ENCODE measurements around the gene LRRC7.

LRRC7 gene

GRCh38 chr1:70109241-70109640, 541.5 kb downstream of the LRRC7 start:
- DNase-seq, result no peak

GRCh38 chr1:70112838-70113237, 545.1 kb downstream of the LRRC7 start:
- DNase-seq, result no peak

DNA sequence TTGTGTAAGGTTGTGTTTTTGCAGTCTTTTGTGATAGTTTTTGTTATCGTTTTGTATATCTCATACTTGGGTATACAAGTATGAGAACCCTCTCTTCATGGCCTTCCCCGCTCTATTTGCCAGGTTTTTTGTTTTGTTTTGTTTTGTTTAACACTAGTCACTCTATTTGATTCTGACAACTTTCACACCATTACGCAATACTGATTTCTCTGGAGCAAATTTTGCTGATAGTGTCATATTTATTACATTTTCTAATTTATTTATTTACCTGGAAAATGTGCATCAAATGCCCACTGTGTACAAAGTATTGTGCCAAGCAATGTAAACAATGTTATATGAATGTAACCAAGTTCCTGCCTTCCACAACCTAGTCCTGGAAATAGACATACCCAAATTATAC, 547.6 kb downstream of the LRRC7 start:
- no peak for DNase-seq

DNA sequence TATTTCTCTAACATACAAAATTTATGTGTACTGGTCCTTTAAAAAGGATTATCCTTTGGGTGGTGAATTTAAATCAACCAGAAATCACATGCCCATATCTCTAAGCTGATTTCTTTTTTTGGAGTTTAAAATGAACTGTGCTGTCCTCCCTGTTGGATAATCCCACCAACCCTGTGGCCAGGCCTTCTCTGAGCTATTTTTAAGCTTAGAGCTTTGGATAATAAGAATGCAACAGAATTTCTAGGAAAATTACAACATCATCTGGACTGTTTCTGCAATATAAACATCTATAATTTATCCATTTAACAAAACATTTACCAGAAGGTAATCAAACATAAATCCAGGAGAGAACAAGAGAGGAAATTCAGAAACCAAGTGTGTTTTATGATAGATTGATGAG, 549.3 kb downstream of the LRRC7 start:
- DNase-seq, result no peak

DNA sequence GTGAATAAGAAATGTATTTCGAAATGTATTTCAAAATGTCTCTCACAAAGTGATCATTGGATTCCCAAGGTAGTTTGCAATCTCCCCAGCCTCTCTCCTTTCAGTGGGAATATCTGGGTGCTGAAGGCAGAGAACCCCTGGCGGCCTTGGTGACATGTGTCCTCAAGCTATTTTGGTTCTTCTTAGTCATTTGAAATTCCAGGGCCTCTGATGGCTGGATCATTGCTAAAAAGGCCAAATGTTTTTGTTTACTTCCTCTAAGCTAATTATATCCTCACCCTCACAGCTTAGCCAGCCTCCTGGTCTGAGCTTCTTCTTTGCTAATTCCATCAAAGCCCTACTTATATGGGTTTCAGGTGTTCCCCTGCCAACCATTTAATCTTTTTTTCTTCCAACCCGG, 566.4 kb downstream of the LRRC7 start:
- no peak for DNase-seq

GRCh38 chr1:70140343-70140742, 572.6 kb downstream of the LRRC7 start:
- peak in 1 of 2 donors; percentile 46 for DNase-seq

DNA sequence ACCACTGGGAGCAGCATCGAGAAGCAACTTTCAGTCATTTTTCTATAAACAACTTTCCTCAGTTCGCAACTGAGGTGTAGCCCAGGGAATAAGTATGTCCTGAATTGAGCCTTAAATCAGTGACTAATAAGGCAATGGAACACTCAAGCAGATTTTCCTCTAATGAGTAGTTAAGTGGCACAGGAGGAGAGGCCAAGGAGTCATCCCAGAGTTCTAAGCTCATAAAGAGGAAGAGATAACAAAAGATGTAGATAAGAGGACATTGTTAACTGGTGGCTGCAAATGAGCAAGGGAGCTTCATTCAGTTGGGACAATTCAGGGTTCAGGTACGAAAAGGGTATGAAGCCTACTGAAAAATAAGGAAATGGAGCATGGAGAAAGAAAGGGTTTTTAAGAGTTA, 573.2 kb downstream of the LRRC7 start:
- no peak for DNase-seq

GRCh38 chr1:70142075-70142474, 574.4 kb downstream of the LRRC7 start:
- peak in 1 of 2 donors; percentile 57 for DNase-seq

DNA sequence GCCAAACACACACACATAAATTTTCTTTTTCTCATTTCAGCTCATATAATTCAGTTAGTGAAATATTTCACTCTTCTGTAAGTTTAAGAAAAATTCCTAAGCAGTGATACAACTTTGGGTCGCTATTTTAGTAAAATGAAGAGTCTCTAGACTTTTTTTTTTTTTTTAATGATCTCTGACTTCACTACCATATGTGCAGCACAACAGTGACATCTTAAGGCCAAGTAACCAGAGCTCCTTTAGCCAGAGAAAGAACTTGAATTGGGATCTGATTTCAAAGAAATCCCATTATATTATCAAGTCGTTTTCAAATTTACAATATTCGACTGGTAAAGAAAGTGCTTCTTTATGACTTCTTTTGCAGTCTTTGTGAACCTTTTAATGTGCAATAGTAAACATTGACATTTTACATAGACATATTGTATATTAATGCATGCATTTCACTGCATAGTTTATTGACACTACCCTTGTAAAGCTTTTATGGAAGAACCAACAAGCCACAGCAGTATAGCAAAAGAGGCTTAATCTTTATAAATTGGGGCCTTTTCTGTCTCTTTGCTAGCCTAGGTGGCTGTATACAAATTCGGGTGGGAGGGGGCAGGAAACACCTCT, 575.4 kb downstream of the LRRC7 start:
- DNase-seq, result no peak

GRCh38 chr1:70146488-70146887, 578.8 kb downstream of the LRRC7 start:
- no peak for DNase-seq

- DNase-seq, result no peak
Measured at GRCh38 chr1:70150444-70150843, 582.7 kb downstream of the LRRC7 start.

GRCh38 chr1:70153739-70154138, 586.0 kb downstream of the LRRC7 start:
- DNase-seq, result no peak

- no peak for DNase-seq
Measured at GRCh38 chr1:70156529-70157120, 588.9 kb downstream of the LRRC7 start.

DNA sequence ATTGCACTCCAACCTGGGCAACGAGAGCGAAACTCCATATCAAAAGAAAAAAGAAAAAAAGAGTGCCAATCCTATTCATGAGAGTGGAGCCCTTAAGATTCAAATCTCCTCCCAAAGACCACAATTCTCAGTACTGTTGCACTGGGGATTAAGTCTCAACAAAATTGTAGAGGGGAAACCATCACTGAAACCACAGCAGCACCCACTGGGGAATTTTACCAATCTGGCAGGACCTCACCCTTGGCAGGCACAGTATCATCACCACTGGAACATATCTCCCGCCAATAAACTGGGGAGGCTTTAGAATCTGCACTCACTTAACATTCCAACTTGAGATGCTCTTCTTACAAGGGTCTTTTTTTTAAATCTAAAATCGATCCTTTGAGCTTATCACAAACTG, 596.6 kb downstream of the LRRC7 start:
- no peak for DNase-seq

- DNase-seq, result no peak
Measured at GRCh38 chr1:70168283-70168682, 600.6 kb downstream of the LRRC7 start.

GRCh38 chr1:70169018-70169839, 601.5 kb downstream of the LRRC7 start:
- no peak for DNase-seq

- no peak for DNase-seq
Measured at GRCh38 chr1:70171512-70171911, 603.8 kb downstream of the LRRC7 start.
